GM06990 (cell line): ENCODE data around the gene ATP5F1D.

Source experiments
- DNase-seq: peaks from one replicate; pipeline ENCODE4 v3.0.0-alpha.2; 2011; ENCODE audit not compliant: insufficient read length; ENCODE audit errors: extremely low read depth
- H3K27me3 ChIP-seq: replicated peaks from 2 replicates; pipeline ENCODE4 v1.6.0; 2011; ENCODE audit warnings: low read length; ENCODE audit not compliant: control insufficient read depth, insufficient read depth
- H3K36me3 ChIP-seq: 2 replicates; pipeline ENCODE4 v1.5.1; 2011; ENCODE audit warnings: low read length; ENCODE audit not compliant: control insufficient read depth, insufficient read depth
- H3K4me3 ChIP-seq: replicated peaks from 2 replicates; pipeline ENCODE4 v1.5.1; 2011; ENCODE audit warnings: low read depth, mild to moderate bottlenecking, control low read depth, low read length
- CTCF ChIP-seq: IDR thresholded peaks from 2 replicates; pipeline ENCODE4 v1.5.1; 2011; ENCODE audit warnings: low read length, control low read depth, mild to moderate bottlenecking, inconsistent platforms; ENCODE audit not compliant: insufficient read depth, poor library complexity, severe bottlenecking

The ATP5F1D gene

GRCh38 chr19:1230783-1231489 is 10.6 kb upstream of the ATP5F1D start:
- no peak overlapping the region for H3K4me3 ChIP-seq
- DNase-seq, result no peak
- TF ChIP-seq CTCF, result no peak
- H3K27me3 ChIP-seq, result no peaks in the 10 kb centered on the region
- peaks cover 1% of the 10 kb centered on the region; the same call in 1 of the 2 replicates for H3K36me3 ChIP-seq

- H3K4me3 ChIP-seq, result no peak overlapping the region
- H3K36me3 ChIP-seq, result no peaks in the 10 kb centered on the region; the same call in 1 of the 2 replicates
- TF ChIP-seq CTCF, result no peak
- DNase-seq, result no peak
- H3K27me3 ChIP-seq, result no peaks in the 10 kb centered on the region
Measured at GRCh38 chr19:1231729-1232637, 9.6 kb upstream of the ATP5F1D start.

- no peak for DNase-seq
- Histone ChIP-seq H3K36me3 (no peaks in the 10 kb centered on the region), H3K27me3 (no peaks in the 10 kb centered on the region), H3K4me3 (no peak overlapping the region)
- no peak for TF ChIP-seq CTCF
Measured at GRCh38 chr19:1232652-1233072, 8.9 kb upstream of the ATP5F1D start.

- DNase-seq, result no peak
- H3K27me3 ChIP-seq, result no peaks in the 10 kb centered on the region
- H3K4me3 ChIP-seq, result no peak overlapping the region
- TF ChIP-seq CTCF, result no peak
- H3K36me3 ChIP-seq, result no peaks in the 10 kb centered on the region
Measured at GRCh38 chr19:1233115-1233667, 8.4 kb upstream of the ATP5F1D start.

GRCh38 chr19:1234051-1234954 is 7.2 kb upstream of the ATP5F1D start:
- Histone ChIP-seq H3K27me3 (no peaks in the 10 kb centered on the region), H3K36me3 (no peaks in the 10 kb centered on the region), H3K4me3 (no peak overlapping the region)
- no peak for TF ChIP-seq CTCF
- no peak for DNase-seq
